Mesodermal cell (in vitro differentiated cells): ENCODE measurements around the gene RICTOR.

ENCODE experiments used
- H3K27ac ChIP-seq: 2 replicates; pipeline ENCODE4 v1.7.0; 2013; ENCODE audit warnings: mild to moderate bottlenecking, low read depth, low read length, moderate library complexity; ENCODE audit not compliant: severe bottlenecking
- H3K36me3 ChIP-seq: 2 replicates; pipeline ENCODE4 v1.7.1; 2013; ENCODE audit warnings: mild to moderate bottlenecking, low read length, moderate library complexity; ENCODE audit not compliant: control insufficient read depth, insufficient read depth
- H3K4me1 ChIP-seq: one replicate; pipeline ENCODE4 v1.7.1; 2013; ENCODE audit warnings: mild to moderate bottlenecking, low read length; ENCODE audit not compliant: insufficient read depth, control insufficient read depth, poor library complexity, severe bottlenecking
- H3K4me3 ChIP-seq: 2 replicates; pipeline ENCODE4 v1.7.0; 2013; ENCODE audit warnings: low read length, control low read depth, mild to moderate bottlenecking; ENCODE audit not compliant: insufficient read depth, poor library complexity, severe bottlenecking; ENCODE audit errors: extremely low read depth
- H3K9me3 ChIP-seq: 2 replicates; pipeline ENCODE4 v1.7.1; 2013; ENCODE audit warnings: mild to moderate bottlenecking, low read length, moderate library complexity; ENCODE audit not compliant: control insufficient read depth
- WGBS, 2 experiments: methylation state at CpG; one replicate each; pipeline ENCODE4 v1.1.5; 2013; ENCODE audit warnings: missing lambda C conversion rate in 2 of 2; ENCODE audit not compliant: insufficient coverage in 2 of 2; 5-methylcytosine and 5-hydroxymethylcytosine counted together

RICTOR gene

DNA sequence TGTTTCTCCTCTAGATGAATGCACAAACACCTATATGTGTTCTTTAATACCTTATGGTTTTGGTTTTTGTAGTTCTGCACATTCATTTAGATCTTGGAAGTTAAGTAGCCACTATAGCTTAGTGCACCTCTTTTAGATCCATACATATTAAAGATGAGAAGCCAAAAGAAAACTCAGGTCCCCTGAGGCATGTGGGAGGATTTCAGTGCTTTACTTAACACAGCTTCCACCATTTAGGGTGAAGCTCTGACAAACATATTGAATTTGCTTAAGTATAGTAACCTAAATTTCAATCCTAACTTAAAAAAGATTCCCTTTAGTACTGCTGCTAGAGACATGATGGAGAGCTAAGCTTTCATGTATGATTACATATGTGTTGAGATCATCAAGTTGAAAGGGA is 25.6 kb upstream of the RICTOR start:
- Histone ChIP-seq H3K27ac (no peak overlapping the region), H3K4me1 (peaks cover 23% of the 10 kb centered on the region), H3K9me3 (no peaks in the 10 kb centered on the region), H3K36me3 (no peaks in the 10 kb centered on the region), H3K4me3 (no peak overlapping the region)

GRCh38 chr5:39093352-39093751 is 19.2 kb upstream of the RICTOR start:
- H3K4me1 ChIP-seq, result no peaks in the 10 kb centered on the region
- no peaks in the 10 kb centered on the region for H3K9me3 ChIP-seq
- no peaks in the 10 kb centered on the region for H3K36me3 ChIP-seq
- H3K4me3 ChIP-seq, result no peak overlapping the region
- no CpG with 5 or more reads among the region's 1 CpG for WGBS, 2 experiments
- no peak overlapping the region for H3K27ac ChIP-seq

GRCh38 chr5:39092581-39093351 is 18.6 kb upstream of the RICTOR start:
- no peak overlapping the region for H3K4me3 ChIP-seq
- no peaks in the 10 kb centered on the region for H3K4me1 ChIP-seq
- H3K27ac ChIP-seq, result no peak overlapping the region
- 94 to 97% methylated on average over 2 to 4 of the region's 4 CpGs for WGBS, 2 experiments
- no peaks in the 10 kb centered on the region for H3K9me3 ChIP-seq
- no peaks in the 10 kb centered on the region for H3K36me3 ChIP-seq

- H3K4me1 ChIP-seq, result no peaks in the 10 kb centered on the region
These were observed 17.9 kb upstream of the RICTOR start for GRCh38 chr5:39091940-39092580.

DNA sequence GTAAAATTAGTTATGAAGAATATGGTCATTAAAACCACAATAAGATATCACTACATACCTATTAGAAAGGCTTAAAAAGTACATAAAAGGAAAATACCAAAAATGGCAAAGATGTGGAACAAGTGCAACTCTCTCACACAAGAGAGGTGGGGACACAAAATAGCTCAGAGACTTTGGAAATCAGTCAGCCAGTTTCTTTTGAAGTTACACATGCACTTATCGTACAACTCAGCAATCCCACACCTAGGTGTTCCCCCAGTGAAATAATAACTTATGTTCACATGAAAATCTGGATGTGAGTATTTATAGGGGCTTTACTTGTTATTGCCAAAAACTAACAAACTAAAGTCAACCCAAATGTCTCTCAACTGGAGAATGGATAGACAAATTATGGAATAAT is 9.8 kb upstream of the RICTOR start:
- H3K27ac ChIP-seq, result no peak overlapping the region
- H3K9me3 ChIP-seq, result no peaks in the 10 kb centered on the region
- no CpG with 5 or more reads among the region's 1 CpG for WGBS, 2 experiments
- no peak overlapping the region for H3K4me3 ChIP-seq
- H3K4me1 ChIP-seq, result no peaks in the 10 kb centered on the region
- H3K36me3 ChIP-seq, result no peaks in the 10 kb centered on the region

More at GRCh38 chr5:39091940-39092580, 17.9 kb upstream of the RICTOR start:
- Histone ChIP-seq H3K9me3 (no peaks in the 10 kb centered on the region), H3K36me3 (no peaks in the 10 kb centered on the region), H3K27ac (no peak overlapping the region), H3K4me3 (no peak overlapping the region)
- whole genome bisulfite sequencing, 2 experiments, result 86 to 91% methylated on average over 2 to 4 of the region's 7 CpGs

GRCh38 chr5:39082995-39083394 is 8.8 kb upstream of the RICTOR start:
- no peaks in the 10 kb centered on the region for H3K4me1 ChIP-seq
- H3K36me3 ChIP-seq, result no peaks in the 10 kb centered on the region
- H3K4me3 ChIP-seq, result no peak overlapping the region
- H3K9me3 ChIP-seq, result no peaks in the 10 kb centered on the region
- no peak overlapping the region for H3K27ac ChIP-seq
- WGBS, 2 experiments, result 80% methylated on average over 1 of the region's 3 CpGs; no CpG with 5 or more reads in 1 of the 2 experiments

DNA sequence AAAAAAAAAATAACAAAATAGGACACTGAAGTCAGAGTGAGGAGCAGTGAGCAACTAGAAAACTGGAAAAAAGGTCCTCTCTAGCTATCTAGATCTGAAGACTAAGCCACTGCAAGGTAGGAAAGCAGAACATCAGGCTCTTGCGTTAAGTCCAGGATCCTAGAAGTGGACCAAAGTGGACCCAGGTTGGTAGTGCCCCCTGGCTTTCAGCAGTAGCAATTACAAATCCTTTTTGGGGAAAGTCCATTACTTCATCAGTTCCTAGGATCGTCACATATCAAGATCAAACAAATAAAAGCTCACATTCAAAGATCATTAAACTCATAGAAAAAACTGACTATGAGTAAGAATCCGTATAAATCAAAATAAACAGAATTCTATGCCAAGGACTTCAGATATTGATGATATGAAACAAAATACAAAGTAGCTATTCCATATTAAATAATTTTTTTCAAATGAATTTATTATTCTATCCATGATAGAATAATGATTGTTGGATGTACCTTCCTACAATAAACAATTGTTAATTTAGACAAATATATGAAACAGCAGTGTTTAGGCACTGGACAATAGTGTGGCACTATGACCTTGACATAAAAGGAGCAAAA is 6.5 kb upstream of the RICTOR start:
- Histone ChIP-seq H3K9me3 (no peaks in the 10 kb centered on the region), H3K27ac (no peak overlapping the region)

DNA sequence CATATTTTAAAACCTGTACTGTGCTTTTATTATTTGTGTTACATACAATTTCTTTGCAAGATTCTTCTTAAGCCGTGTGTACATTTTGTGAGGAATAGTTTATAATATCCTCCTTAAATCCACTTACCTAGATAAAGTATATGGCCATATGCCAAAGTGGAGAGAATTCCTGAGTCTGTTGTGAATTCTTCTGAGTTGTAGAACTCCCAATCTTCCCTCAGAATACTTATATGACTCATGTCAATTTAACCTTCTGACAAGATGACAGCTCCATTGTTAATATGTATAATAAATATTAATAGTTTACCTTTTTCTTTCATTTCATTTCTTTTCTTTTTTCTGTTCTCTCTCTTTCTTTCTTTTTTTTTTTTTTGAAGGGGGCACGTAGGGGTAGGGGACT is 6.0 kb upstream of the RICTOR start:
- Histone ChIP-seq H3K4me3 (no peak overlapping the region), H3K27ac (no peak overlapping the region), H3K9me3 (no peaks in the 10 kb centered on the region), H3K4me1 (no peaks in the 10 kb centered on the region), H3K36me3 (no peaks in the 10 kb centered on the region)
- no CpG with 5 or more reads among the region's 2 CpGs for WGBS, 2 experiments

More for the DNA sequence above, 6.5 kb upstream of the RICTOR start:
- H3K4me3 ChIP-seq, result no peak overlapping the region
- no peaks in the 10 kb centered on the region for H3K36me3 ChIP-seq
- no peaks in the 10 kb centered on the region for H3K4me1 ChIP-seq
- 19 to 25% methylated on average over 2 of the region's 3 CpGs for WGBS, 2 experiments

DNA sequence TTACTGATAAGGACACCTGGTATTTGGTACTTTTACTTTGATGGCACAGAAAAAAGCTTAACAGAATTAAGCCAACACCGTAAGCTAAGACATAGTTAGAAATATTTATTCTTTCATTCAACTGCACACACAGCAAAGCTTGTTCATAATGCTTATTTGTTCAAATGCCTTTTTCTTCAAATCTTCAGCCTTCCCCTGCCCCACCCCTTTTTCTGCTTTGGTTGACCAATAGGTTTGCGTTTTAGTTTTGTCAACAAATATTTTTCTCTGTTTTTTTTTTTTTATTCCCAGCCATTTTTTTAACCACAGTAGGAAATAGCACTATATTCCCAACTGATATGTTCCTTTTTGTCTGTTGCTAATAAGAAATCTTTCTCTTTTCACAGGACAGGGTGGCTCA is 4.9 kb upstream of the RICTOR start:
- Histone ChIP-seq H3K4me3 (no peak overlapping the region), H3K27ac (no peak overlapping the region), H3K36me3 (no peaks in the 10 kb centered on the region), H3K9me3 (no peaks in the 10 kb centered on the region), H3K4me1 (no peaks in the 10 kb centered on the region)
- 100% methylated on average over 1 to 2 of the region's 2 CpGs for WGBS, 2 experiments

DNA sequence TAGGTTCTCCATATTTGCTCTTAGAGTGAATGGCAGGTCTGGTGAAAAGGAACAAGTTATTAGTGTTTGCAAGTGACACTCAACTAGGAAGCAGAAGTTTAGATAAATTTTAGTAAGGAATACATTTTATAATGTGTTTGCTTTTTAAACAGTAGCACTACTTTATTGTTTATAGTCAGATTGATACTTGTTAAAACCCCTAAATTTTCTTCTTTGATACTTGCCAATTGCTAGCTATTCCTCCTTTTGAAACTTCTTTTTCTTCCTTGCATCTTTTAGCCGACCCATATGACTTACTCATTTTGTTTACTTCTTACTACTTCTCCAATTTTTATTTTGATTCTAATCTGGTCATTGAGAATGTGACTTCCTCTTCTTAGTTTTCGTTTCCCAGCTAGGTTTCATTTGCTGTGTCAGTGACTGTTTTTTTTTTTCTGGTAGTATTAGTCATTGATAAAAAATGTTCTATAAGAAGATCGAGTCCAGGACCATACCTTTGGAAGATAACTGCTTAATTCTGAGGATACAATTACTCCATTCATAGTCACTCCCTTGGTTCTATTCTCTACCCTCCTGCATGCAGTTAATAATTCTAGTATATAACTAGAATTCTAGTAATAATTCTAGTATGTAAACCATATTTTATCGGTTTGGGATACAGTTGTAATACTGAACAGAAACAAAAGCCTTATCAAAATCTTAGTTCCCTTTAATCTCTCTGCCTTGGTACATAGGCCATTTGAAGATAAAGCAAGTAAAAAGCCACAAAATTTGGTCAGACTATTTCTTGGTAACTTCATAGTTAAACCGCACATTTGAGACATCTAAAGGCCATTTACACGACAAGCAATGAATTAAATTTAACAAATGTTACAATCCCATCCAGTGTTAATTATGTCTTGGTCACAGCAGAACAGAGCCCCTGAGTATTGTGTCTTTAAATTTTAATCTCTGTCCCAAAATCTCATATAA is 2.8 kb upstream of the RICTOR start:
- H3K36me3 ChIP-seq, result no peaks in the 10 kb centered on the region
- 83 to 100% methylated on average over 1 to 3 of the region's 6 CpGs for WGBS, 2 experiments
- no peak overlapping the region for H3K4me3 ChIP-seq
- H3K27ac ChIP-seq, result no peak overlapping the region
- H3K9me3 ChIP-seq, result no peaks in the 10 kb centered on the region
- no peaks in the 10 kb centered on the region for H3K4me1 ChIP-seq
